OCI-LY1 (cell line): Measurements from ENCODE around the gene KLC1.
A peak's percentile ranks its signal among the peaks of the same experiment; 100 is the strongest.

Experiments used
- H2AFZ ChIP-seq: fragments of 200-600 bp; sonication (generic), shearing (Covaris generic); 2 replicates; pipeline ENCODE4 v1.6.0; 2014; ENCODE audit warnings: antibody characterized with exemption, mild to moderate bottlenecking, low read length
- H3F3A ChIP-seq: fragments of 200-600 bp; sonication (generic), shearing (Covaris generic); 2 replicates; pipeline ENCODE4 v1.6.0; 2014; ENCODE audit warnings: mild to moderate bottlenecking, antibody characterized with exemption, low read length, moderate library complexity; ENCODE audit not compliant: insufficient read depth
- H3K27ac ChIP-seq: fragments of 200-600 bp; sonication (generic); 2 replicates; pipeline ENCODE4 v1.5.1; 2014; ENCODE audit warnings: low read length, mixed run types, mild to moderate bottlenecking, low read depth; ENCODE audit not compliant: poor library complexity, severe bottlenecking
- H3K27me3 ChIP-seq: fragments of 200-600 bp; sonication (generic); 2 replicates; pipeline ENCODE4 v1.6.0; 2014; ENCODE audit warnings: antibody characterized with exemption, mild to moderate bottlenecking, low read length, moderate library complexity; ENCODE audit not compliant: insufficient read depth
- H3K36me3 ChIP-seq: fragments of 200-600 bp; sonication (generic); 2 replicates; pipeline ENCODE4 v1.6.1; 2014; ENCODE audit warnings: mild to moderate bottlenecking, antibody characterized with exemption, low read length, moderate library complexity, mixed read lengths; ENCODE audit not compliant: insufficient read depth
- H3K4me1 ChIP-seq: fragments of 200-600 bp; sonication (generic); 2 replicates; pipeline ENCODE4 v1.5.1; 2014; ENCODE audit warnings: mild to moderate bottlenecking, low read length, moderate library complexity; ENCODE audit not compliant: insufficient read depth, severe bottlenecking
- H3K4me2 ChIP-seq: fragments of 200-600 bp; sonication (generic), shearing (Covaris generic); 2 replicates; pipeline ENCODE4 v1.6.1; 2014; ENCODE audit warnings: low read length
- H3K4me3 ChIP-seq: fragments of 200-600 bp; sonication (generic); 2 replicates; pipeline ENCODE4 v1.5.1; 2014; ENCODE audit warnings: low read length, low read depth, mild to moderate bottlenecking, mixed read lengths; ENCODE audit not compliant: poor library complexity, severe bottlenecking
- H3K79me2 ChIP-seq: fragments of 200-600 bp; shearing (Covaris generic); 2 replicates; pipeline ENCODE4 v1.6.1; 2016; ENCODE audit warnings: mixed run types, low read length, mixed read lengths; ENCODE audit not compliant: insufficient read depth
- H3K9ac ChIP-seq: fragments of 200-600 bp; sonication (generic), shearing (Covaris generic); 2 replicates; pipeline ENCODE4 v1.6.1; 2014; ENCODE audit warnings: mild to moderate bottlenecking, low read length, mixed read lengths
- H3K9me2 ChIP-seq: fragments of 200-600 bp; sonication (generic), shearing (Covaris generic); 2 replicates; pipeline ENCODE4 v1.6.1; 2014; ENCODE audit warnings: low read depth, mild to moderate bottlenecking, low read length, mixed read lengths
- H3K9me3 ChIP-seq: fragments of 200-600 bp; shearing (Covaris generic); 2 replicates; pipeline ENCODE4 v1.6.1; 2014; ENCODE audit warnings: low read length, mixed read lengths
- H4K20me1 ChIP-seq: fragments of 200-600 bp; sonication (generic), shearing (Covaris generic); 2 replicates; pipeline ENCODE4 v1.6.0; 2016; ENCODE audit warnings: mild to moderate bottlenecking, low read length; ENCODE audit not compliant: insufficient read depth
- EZH2 ChIP-seq: fragments of 200-600 bp; sonication (generic), shearing (Covaris generic); IDR thresholded peaks from 2 replicates; pipeline ENCODE4 v1.8.0; 2017; ENCODE audit warnings: borderline replicate concordance, mixed run types, mild to moderate bottlenecking, antibody characterized with exemption, low read length, moderate library complexity, mixed read lengths
- TF ChIP-seq, protein P1 (sequence below): fragments of 200-600 bp; sonication (generic), shearing (Covaris generic); IDR thresholded peaks from 2 replicates; pipeline ENCODE4 v1.5.1; 2017; ENCODE audit warnings: mild to moderate bottlenecking, antibody characterized with exemption, low read length, moderate library complexity, mixed read lengths

The KLC1 gene

DNA sequence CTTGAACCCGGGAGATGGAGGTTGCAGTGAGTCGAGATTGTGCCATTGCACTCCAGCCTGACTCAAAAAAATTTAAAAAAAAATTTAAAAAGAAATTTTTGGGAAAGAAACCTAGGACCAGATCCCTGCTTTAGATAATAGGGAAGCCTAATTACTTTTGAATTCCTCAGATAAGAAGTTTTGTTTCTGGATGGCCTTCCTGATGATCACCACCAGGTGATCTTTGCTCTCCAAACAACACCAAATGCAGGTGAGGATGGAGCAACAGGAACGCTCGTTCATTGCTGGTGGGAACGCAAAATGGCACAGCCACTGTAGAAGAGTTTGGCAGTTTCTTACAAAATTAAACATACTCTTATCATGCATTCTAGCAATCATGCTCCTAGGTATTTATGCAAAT lies 28.5 kb upstream of the KLC1 start:
- Histone ChIP-seq H3K9me3 (no peaks in the 10 kb centered on the region), H3F3A (no peaks in the 10 kb centered on the region), H3K27ac (no peak overlapping the region), H3K36me3 (no peaks in the 10 kb centered on the region), H3K9ac (no peak overlapping the region), H3K4me1 (peaks cover 3% of the 10 kb centered on the region), H3K79me2 (no peaks in the 10 kb centered on the region), H3K4me2 (no peak overlapping the region), H3K9me2 (no peaks in the 10 kb centered on the region), H2AFZ (no peak overlapping the region), H4K20me1 (no peaks in the 10 kb centered on the region), H3K27me3 (no peaks in the 10 kb centered on the region), H3K4me3 (no peak overlapping the region)
- TF ChIP-seq EZH2 = no peak
- TF ChIP-seq, protein P1, sequence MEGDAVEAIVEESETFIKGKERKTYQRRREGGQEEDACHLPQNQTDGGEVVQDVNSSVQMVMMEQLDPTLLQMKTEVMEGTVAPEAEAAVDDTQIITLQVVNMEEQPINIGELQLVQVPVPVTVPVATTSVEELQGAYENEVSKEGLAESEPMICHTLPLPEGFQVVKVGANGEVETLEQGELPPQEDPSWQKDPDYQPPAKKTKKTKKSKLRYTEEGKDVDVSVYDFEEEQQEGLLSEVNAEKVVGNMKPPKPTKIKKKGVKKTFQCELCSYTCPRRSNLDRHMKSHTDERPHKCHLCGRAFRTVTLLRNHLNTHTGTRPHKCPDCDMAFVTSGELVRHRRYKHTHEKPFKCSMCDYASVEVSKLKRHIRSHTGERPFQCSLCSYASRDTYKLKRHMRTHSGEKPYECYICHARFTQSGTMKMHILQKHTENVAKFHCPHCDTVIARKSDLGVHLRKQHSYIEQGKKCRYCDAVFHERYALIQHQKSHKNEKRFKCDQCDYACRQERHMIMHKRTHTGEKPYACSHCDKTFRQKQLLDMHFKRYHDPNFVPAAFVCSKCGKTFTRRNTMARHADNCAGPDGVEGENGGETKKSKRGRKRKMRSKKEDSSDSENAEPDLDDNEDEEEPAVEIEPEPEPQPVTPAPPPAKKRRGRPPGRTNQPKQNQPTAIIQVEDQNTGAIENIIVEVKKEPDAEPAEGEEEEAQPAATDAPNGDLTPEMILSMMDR = no peak

DNA sequence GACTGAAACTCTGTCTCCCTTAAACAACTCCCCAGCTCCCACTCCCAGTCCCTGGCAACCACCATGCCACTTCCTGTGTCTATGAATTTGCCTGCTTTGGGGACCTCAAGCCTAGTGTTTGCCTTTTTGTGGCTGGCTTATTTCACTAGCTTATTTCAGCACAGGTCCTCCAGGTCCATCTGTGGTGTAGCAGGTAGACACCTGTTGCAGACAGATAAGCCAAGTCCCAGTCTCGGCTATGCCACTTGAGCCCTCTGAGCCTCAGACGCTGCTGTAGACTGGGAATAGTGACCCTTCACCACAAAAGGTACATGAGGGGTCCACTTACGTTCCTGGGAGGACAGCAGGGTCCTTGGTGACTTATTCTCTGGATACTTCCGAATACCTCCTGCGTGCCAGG lies 24.4 kb upstream of the KLC1 start:
- no peak overlapping the region for H3K9ac ChIP-seq
- TF ChIP-seq, protein P1 = no peak
- TF ChIP-seq EZH2 = no peak
- no peaks in the 10 kb centered on the region for H3F3A ChIP-seq
- no peak overlapping the region for H3K27ac ChIP-seq
- no peaks in the 10 kb centered on the region for H3K9me3 ChIP-seq
- H4K20me1 ChIP-seq = no peaks in the 10 kb centered on the region
- H3K79me2 ChIP-seq = no peaks in the 10 kb centered on the region
- H3K36me3 ChIP-seq = no peaks in the 10 kb centered on the region
- H3K9me2 ChIP-seq = no peaks in the 10 kb centered on the region
- no peak overlapping the region for H2AFZ ChIP-seq
- peaks cover 15% of the 10 kb centered on the region for H3K4me1 ChIP-seq
- H3K27me3 ChIP-seq = 0 out of 2 replicates have a peak, but pooled peaks cover 4% of the 10 kb centered on the region
- no peak overlapping the region for H3K4me2 ChIP-seq
- no peak overlapping the region for H3K4me3 ChIP-seq

DNA sequence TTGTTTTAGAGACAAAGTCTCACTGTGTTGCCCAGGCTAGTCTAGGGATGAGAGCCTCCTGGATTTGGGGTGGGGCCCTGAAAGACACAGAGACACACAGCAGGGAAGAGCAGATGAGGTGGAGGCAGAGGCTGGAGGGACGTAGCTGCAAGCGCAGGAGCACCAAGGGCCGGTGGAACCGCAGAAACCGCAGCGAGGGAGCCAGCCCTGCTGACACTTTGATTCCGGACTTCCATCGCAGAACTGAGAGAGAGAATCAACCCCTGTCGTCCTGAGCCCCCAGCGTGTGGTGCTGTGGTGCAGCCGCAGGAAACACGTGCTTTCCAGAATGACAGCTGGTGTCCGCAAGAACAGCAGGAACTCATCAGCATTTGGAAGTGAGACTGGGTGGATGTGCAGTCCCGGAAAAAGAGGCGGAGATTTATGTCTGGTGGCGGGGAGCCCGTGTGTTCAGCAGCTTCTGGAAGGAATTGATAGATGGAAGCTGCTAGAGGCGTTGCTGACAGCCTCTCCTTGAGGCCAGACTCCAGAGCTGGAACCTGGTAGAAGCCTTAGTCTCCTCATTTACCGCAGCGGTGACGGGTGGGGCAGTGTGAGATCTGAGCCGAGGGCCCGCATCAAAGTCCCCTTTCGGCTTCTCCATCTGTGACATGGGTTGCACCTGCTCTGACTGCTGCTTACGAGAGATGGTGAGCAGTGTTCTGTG lies 21.9 kb upstream of the KLC1 start:
- TF ChIP-seq, protein P1 = peak; percentile 46; the same call in 1 of the 2 replicates
- no peak for TF ChIP-seq EZH2
- Histone ChIP-seq H3K4me1 (peaks cover 15% of the 10 kb centered on the region), H3K9me2 (no peaks in the 10 kb centered on the region), H3F3A (no peaks in the 10 kb centered on the region), H3K27ac (no peak overlapping the region), H2AFZ (no peak overlapping the region), H3K79me2 (no peaks in the 10 kb centered on the region), H3K4me2 (peak overlapping the region; percentile 48), H3K9ac (no peak overlapping the region), H3K9me3 (peaks cover 4% of the 10 kb centered on the region), H3K36me3 (no peaks in the 10 kb centered on the region), H3K4me3 (peak overlapping the region; percentile 21), H4K20me1 (no peaks in the 10 kb centered on the region), H3K27me3 (0 out of 2 replicates have a peak, but pooled peaks cover 4% of the 10 kb centered on the region)
